ENCODE results near the gene OPA3.

Gene OPA3

GRCh38 chr19:45526143-45526542 is 58.5 kb downstream of the OPA3 start:
- peaks cover 36% of the 10 kb centered on the region for H3K27me3 Mint-ChIP-seq (ENCODE audit: low read depth)
- no peak for TF ChIP-seq CTCF (IDR thresholded peaks at IDR 0.05; ENCODE audit: unreplicated experiment in 3 of 3)

DNA sequence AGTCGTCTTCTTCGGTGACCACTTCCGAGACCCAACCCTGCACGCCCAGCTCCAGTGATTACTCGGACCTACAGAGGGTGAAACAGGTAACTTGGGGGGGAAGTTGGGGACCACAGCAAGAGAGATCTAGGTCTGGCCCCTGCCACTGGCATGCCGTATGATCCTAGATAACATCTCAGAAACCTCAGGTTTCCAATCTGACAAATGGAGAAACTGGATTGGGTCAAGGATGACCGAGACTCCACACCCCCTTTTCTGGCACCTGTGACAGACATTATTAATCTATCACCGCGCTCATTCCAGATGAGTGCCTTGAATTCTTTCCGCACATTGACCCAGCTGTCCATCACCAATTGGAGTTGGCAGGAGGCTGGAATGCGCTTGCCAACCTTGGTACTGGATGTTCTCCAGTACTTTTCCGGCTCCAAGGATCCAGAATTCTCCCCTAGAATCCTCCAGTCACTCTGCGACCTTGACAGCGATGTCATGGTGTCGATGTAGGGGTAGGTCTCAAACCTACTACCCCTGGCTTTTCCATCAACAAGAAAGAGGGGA is 60.0 kb downstream of the OPA3 start:
- peaks cover 27% of the 10 kb centered on the region for H3K36me3 Mint-ChIP-seq (ENCODE audit: low read depth)
- peaks cover 29% of the 10 kb centered on the region for H3K27me3 Mint-ChIP-seq (ENCODE audit: low read depth)
- no peak overlapping the region for H3K4me3 Mint-ChIP-seq
- H3K27ac Mint-ChIP-seq, result no peak overlapping the region
- no peaks in the 10 kb centered on the region for H3K9me3 Mint-ChIP-seq
- peaks cover 4% of the 10 kb centered on the region for H3K4me1 Mint-ChIP-seq
- TF ChIP-seq CTCF (IDR thresholded peaks at IDR 0.05; ENCODE audit: unreplicated experiment in 3 of 3), result no peak

More at GRCh38 chr19:45526143-45526542, 58.5 kb downstream of the OPA3 start:
- H3K4me3 Mint-ChIP-seq, result no peak overlapping the region
- H3K4me1 Mint-ChIP-seq, result peaks cover 4% of the 10 kb centered on the region
- peaks cover 21% of the 10 kb centered on the region for H3K36me3 Mint-ChIP-seq (ENCODE audit: low read depth)
- H3K9me3 Mint-ChIP-seq, result no peaks in the 10 kb centered on the region
- H3K27ac Mint-ChIP-seq, result no peak overlapping the region

DNA sequence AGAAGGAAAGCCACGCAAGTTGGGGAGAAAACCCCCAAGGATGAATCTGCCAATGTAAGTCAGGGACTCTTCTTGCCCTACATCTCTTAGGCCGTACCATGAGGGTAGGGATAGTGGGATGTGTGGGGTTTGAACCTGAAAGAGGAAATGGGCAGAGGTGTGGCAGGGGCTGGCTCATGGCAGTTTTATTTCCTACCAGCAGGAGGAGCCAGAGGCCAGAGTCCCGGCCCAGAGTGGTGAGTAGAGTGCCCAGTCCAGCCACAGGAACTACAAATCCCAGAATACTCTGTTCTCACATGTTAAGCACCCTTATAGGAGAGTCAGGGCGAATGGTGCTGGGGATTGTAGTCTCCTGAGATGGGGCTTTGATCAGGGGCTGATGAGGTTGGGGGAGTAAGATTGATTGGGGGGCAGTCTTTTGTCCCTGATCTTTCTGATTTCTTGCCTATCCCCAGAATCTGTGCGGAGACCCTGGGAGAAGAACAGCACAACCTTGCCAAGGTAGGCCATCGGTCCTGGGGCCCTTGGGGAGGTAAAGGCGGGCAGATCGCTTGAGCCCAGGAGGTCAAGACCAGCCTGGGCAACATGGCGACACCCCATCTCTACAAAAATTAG is 60.9 kb downstream of the OPA3 start:
- Mint-ChIP-seq H3K4me1 (peaks cover 4% of the 10 kb centered on the region), H3K27ac (peak overlapping the region in 1 of 3 experiments; percentile 13), H3K36me3 (ENCODE audit: low read depth) (peaks cover 27% of the 10 kb centered on the region), H3K27me3 (ENCODE audit: low read depth) (peaks cover 20% of the 10 kb centered on the region), H3K9me3 (no peaks in the 10 kb centered on the region), H3K4me3 (no peak overlapping the region)
- peak; percentile 82 to 84 (median 83) for TF ChIP-seq CTCF (IDR thresholded peaks at IDR 0.05; ENCODE audit: unreplicated experiment in 3 of 3)

- no peak for TF ChIP-seq CTCF (IDR thresholded peaks at IDR 0.05; ENCODE audit: unreplicated experiment in 3 of 3)
- Mint-ChIP-seq H3K4me3 (no peak overlapping the region), H3K9me3 (no peaks in the 10 kb centered on the region), H3K36me3 (ENCODE audit: low read depth) (peaks cover 34% of the 10 kb centered on the region), H3K27me3 (ENCODE audit: low read depth) (peaks cover 5% of the 10 kb centered on the region), H3K4me1 (no peaks in the 10 kb centered on the region), H3K27ac (no peak overlapping the region)
Measured at GRCh38 chr19:45522010-45522941, 62.3 kb downstream of the OPA3 start.

DNA sequence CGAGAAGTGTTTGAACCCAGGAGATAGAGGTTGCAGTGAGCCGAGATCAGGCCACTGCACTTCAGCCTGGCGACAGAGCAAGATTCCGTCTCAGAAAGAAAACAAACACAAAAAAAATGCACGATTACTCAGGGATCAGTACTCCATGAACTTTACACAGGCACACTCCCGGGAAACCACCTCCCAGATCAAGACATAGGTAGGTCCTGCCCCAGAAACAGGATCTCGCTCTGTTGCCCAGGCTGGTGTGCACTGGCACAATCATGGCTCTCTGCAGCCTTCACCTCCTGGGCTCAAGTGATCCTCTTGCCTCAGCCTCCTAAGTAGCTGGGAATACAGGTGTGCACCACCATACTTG is 66.2 kb downstream of the OPA3 start:
- peaks cover 7% of the 10 kb centered on the region for H3K4me1 Mint-ChIP-seq
- no peak for TF ChIP-seq CTCF (IDR thresholded peaks at IDR 0.05; ENCODE audit: unreplicated experiment in 3 of 3)
- H3K4me3 Mint-ChIP-seq, result no peak overlapping the region
- no peak overlapping the region for H3K27ac Mint-ChIP-seq
- H3K27me3 Mint-ChIP-seq (ENCODE audit: low read depth), result no peaks in the 10 kb centered on the region
- H3K9me3 Mint-ChIP-seq, result no peaks in the 10 kb centered on the region
- peaks cover 21% of the 10 kb centered on the region for H3K36me3 Mint-ChIP-seq (ENCODE audit: low read depth)

Measured in nephron (organoid).